Breast epithelium (tissue), 3 donors: ENCODE results near the gene SLC11A1.

Experiments
- POLR2A ChIP-seq: fragments of 450-650 bp; IDR thresholded peaks from one replicate; pipeline ENCODE4 v1.6.1; 2016; ENCODE audit warnings: antibody characterized with exemption, mild to moderate bottlenecking, moderate library complexity
- POLR2AphosphoS5 ChIP-seq, 3 donors: sonication (generic); formaldehyde crosslinking; IDR thresholded peaks; one replicate each; pipeline ENCODE4 v1.6.1; 2017; ENCODE audit warnings: antibody characterized with exemption in 3 of 3
- TF ChIP-seq, protein P1 (sequence below), 3 donors: fragments of 450-650 bp; IDR thresholded peaks; one replicate each; pipeline ENCODE4 v1.5.1; 2016 to 2017; ENCODE audit warnings: antibody characterized with exemption in 3 of 3, mild to moderate bottlenecking in 3 of 3, moderate library complexity in 3 of 3

DNA sequence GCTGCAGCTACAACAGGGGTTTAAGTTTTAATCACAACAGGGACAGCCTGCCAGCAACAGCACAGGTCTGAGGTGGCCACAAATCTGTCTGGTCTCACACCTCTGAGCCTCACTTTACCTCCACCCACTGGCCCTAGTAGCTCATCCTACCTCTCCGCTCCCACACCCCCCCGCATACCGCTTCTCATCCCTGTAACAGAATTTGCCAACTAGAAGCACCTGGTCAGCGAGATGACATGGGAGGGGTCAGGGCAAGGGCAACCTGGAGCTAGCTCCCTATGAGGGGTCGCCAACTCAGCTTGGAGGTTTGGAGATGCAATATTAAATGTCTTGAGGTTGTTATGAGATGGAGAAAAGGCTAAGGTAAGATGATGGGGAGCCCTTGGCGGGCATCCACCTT is 17.9 kb upstream of the SLC11A1 start:
- TF ChIP-seq, protein P1, sequence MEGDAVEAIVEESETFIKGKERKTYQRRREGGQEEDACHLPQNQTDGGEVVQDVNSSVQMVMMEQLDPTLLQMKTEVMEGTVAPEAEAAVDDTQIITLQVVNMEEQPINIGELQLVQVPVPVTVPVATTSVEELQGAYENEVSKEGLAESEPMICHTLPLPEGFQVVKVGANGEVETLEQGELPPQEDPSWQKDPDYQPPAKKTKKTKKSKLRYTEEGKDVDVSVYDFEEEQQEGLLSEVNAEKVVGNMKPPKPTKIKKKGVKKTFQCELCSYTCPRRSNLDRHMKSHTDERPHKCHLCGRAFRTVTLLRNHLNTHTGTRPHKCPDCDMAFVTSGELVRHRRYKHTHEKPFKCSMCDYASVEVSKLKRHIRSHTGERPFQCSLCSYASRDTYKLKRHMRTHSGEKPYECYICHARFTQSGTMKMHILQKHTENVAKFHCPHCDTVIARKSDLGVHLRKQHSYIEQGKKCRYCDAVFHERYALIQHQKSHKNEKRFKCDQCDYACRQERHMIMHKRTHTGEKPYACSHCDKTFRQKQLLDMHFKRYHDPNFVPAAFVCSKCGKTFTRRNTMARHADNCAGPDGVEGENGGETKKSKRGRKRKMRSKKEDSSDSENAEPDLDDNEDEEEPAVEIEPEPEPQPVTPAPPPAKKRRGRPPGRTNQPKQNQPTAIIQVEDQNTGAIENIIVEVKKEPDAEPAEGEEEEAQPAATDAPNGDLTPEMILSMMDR (IDR thresholded peaks at IDR 0.05) = no peak
- no peak for TF ChIP-seq POLR2A
- no peak for TF ChIP-seq POLR2AphosphoS5 (IDR thresholded peaks at IDR 0.05)
